ENCODE data around the gene PRDM11.

The PRDM11 gene

DNA sequence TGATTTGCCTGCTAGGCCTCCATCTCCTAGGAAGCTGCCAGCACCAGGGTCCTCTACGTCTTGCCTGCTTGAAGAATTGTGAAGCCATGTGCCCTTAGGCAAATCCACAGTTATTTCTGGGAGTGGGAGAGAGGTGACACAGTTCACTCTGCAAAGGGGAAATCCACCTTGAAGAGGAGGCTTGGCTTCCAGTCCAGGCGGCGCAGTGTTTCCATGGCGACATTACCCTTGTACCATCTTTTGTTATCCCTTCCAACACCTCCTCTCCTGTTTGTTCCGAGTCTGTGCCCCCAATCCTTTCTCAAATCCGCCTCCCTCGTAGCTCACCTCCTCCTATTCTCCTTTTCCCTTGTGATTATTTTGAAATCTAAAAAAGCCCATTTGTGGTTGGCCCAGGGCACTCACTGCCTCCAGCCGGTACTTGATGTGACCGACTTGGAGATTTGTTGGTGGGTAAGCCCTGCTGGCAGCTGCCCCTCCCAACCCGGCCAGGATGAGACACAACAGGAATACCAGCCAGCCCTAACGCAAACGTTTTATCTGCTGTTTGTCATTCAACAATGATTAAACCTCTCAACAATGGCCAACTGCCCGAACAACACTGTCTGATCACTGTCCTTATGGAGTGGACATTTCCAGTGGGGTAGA is 121.3 kb downstream of the PRDM11 start:
- TF ChIP-seq, protein P1, sequence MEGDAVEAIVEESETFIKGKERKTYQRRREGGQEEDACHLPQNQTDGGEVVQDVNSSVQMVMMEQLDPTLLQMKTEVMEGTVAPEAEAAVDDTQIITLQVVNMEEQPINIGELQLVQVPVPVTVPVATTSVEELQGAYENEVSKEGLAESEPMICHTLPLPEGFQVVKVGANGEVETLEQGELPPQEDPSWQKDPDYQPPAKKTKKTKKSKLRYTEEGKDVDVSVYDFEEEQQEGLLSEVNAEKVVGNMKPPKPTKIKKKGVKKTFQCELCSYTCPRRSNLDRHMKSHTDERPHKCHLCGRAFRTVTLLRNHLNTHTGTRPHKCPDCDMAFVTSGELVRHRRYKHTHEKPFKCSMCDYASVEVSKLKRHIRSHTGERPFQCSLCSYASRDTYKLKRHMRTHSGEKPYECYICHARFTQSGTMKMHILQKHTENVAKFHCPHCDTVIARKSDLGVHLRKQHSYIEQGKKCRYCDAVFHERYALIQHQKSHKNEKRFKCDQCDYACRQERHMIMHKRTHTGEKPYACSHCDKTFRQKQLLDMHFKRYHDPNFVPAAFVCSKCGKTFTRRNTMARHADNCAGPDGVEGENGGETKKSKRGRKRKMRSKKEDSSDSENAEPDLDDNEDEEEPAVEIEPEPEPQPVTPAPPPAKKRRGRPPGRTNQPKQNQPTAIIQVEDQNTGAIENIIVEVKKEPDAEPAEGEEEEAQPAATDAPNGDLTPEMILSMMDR (conservative IDR thresholded peaks at IDR 0.05; ENCODE audit: low read length) = no peak
- no peak for DNase-seq (ENCODE audit: low read depth)
- no peak overlapping the region for H3K4me3 ChIP-seq (ENCODE audit: low read length)

DNA sequence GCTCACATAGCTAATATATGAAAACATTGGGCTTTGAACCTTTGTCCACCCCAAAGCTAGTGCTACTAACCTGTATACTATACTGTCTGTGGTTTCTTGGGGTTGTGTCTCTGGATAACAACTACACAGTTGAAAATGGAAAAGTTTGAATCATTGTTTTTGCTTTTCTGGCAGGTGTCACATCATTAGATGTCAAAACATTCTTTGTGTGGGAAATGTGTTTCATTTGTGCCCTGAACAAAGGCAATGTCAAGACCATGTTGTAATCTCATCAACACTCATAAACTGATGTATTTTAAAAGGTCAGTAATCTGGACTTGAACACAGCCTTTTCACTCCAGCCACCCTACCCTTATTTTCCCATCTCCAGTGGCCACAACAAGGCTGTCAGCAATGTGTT is 123.2 kb downstream of the PRDM11 start:
- H3K4me3 ChIP-seq (ENCODE audit: low read length) = no peak overlapping the region
- no peak for DNase-seq (ENCODE audit: low read depth)
- TF ChIP-seq, protein P1 (conservative IDR thresholded peaks at IDR 0.05; ENCODE audit: low read length) = no peak

DNA sequence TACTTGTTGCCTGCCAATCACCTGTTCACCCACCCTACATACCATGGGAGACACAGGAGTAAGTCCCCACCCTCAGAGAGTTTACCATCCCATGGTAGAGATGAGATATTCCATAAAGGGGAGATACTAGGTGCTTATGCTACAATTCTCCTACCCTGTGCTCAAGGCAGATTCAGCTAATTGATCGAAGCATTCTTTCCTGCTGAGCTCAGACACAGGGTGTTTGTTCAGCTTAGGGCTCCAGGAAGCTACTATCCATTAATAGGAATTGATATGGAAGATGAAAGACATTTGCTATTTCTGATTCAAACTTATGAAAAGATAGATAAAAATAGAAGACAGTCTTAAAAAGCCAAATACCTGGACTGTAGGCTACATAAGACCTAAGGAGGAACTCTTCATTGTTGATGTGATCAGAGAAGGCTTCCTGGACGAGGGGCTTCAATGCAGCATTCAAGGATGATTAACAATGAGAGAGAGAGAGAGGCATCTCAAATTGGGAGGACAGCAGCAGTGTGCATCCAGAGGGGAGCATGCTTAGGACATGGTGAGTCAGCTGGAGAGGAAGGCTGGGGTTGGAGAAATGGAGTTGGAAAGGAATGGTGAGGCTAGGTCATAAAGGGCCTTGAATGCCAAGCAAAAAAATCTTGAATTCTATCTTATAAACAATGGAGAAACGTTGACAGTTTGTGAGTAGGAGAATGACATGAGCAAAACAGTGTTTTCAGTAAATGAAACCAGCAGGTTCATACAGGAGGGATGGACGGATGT is 124.7 kb downstream of the PRDM11 start:
- DNase-seq (ENCODE audit: low read depth) = no peak
- H3K4me3 ChIP-seq (ENCODE audit: low read length) = no peak overlapping the region
- TF ChIP-seq, protein P1 (conservative IDR thresholded peaks at IDR 0.05; ENCODE audit: low read length) = no peak

DNA sequence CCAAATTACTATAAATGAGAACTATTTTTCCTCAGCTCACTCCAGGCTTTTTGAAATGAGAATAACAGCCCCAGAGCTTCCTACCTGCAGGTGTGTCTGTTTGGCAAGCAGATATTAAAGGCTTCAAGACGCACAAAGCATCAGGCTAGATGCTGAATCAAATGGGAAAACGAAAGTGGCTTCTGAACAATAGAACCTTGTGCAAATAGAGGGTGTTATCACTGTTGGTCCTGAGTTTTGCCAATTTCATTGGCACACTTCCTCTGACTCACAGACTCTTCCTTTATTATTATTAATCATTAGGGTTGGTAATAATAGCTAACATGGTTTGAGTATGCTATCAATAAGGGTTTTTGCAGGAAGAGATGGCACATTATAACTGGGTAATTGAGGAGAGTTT is 126.3 kb downstream of the PRDM11 start:
- DNase-seq (ENCODE audit: low read depth) = no peak
- H3K4me3 ChIP-seq (ENCODE audit: low read length) = no peak overlapping the region
- TF ChIP-seq, protein P1 (conservative IDR thresholded peaks at IDR 0.05; ENCODE audit: low read length) = no peak

DNA sequence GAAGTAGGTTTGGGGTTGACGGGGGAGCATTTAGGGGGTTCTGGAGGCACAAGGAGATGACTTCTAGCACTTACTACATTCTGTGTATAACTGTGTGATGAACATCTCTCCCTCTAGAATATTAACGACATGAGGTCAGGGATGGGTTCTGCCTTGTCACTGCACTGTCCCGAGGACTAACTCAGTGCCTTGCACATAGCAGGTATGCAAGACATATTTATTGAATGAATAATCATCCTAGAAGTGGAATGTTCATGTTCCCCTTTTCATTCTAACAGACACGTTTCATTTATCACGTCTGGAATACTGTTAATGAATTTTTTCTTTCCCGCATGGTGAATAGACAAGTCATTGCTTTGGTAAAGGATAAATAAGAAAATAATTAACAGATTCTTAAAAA is 127.1 kb downstream of the PRDM11 start:
- no peak for DNase-seq (ENCODE audit: low read depth)
- no peak overlapping the region for H3K4me3 ChIP-seq (ENCODE audit: low read length)
- TF ChIP-seq, protein P1 (conservative IDR thresholded peaks at IDR 0.05; ENCODE audit: low read length) = no peak

DNA sequence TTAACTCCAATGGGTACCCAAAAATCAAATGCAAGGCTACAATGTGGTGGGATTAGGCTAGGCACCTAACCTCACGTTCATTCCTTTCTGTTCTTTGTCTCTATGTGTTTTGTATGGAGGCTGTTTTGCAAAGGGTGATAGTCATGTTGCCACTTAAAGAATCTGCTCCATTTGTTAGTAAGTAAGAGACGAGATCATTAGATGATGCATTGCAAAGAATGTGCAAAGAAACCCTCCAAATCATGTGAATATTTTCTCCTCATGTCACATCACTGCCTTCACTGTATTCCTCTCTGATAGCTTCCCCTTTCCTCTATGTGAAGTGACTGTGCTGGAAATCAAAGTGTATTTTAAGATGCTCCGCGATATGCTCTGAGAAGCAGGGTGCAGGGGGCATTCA is 127.8 kb downstream of the PRDM11 start:
- no peak for DNase-seq (ENCODE audit: low read depth)
- H3K4me3 ChIP-seq (ENCODE audit: low read length) = no peak overlapping the region
- TF ChIP-seq, protein P1 (conservative IDR thresholded peaks at IDR 0.05; ENCODE audit: low read length) = no peak

DNA sequence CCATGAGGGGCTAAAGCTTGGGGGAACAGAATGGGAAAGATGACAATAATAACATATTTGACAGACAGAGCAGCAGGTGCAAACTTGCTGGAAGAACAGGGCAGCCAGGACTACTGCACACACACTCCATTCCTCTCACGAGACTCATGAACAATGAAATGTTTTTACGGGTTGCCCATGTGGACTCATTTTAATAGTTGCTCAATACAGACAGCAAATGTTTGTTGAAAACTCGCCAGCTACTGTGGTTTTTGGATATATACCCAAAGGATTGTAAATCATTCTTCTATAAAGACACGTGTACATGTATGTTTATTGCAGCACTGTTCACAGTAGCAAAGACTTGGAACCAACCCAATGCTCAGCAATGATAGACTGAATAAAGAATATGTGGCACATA is 129.4 kb downstream of the PRDM11 start:
- peak; percentile 52 for DNase-seq (ENCODE audit: low read depth)
- TF ChIP-seq, protein P1 (conservative IDR thresholded peaks at IDR 0.05; ENCODE audit: low read length) = no peak
- H3K4me3 ChIP-seq (ENCODE audit: low read length) = no peak overlapping the region
